ENCODE measurements around the gene KCNJ18.
"Not testable (repeated sequence)": the region's sequence is repeated elsewhere in the genome, so short reads cannot be mapped to it uniquely, and the experiment has no call there.

Gene KCNJ18

DNA sequence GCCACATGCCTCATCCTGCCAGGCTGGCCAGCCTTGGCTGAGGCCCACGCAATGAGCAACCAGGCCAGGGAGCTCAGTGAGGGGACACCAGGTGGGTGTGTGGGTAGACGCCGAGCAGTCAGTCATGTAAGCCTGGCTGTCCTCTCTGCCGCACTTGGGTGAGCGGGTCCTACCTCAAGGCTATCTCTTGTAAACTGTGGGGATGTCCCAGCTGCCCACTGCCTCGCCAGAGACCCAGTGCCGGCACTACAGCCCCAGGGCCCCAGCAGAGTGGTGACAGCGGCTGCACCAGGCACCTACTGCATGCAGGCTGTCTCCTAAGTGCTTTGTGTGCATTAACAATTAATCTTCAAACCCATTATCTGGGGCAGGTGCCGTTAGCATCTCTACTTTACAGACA is 52.3 kb downstream of the KCNJ18 start:
- H3K27me3 ChIP-seq (ENCODE audit: control insufficient read depth, low read length); H3K4me3 ChIP-seq (ENCODE audit: low read length); H4K20me1 ChIP-seq (ENCODE audit: control insufficient read depth, insufficient read depth, low read depth, low read length); H3K4me1 ChIP-seq (ENCODE audit: control insufficient read depth, low read length); H3K36me3 ChIP-seq (ENCODE audit: control insufficient read depth, low read length); H3K4me2 ChIP-seq (ENCODE audit: low read length); H3K79me2 ChIP-seq (ENCODE audit: control insufficient read depth, low read length); H3K9me3 ChIP-seq (ENCODE audit: control insufficient read depth, insufficient read depth, low read length); H3K9me2 ChIP-seq (replicated peaks; ENCODE audit: control insufficient read depth, low read length); H3F3A ChIP-seq (ENCODE audit: control insufficient read depth, insufficient read depth); H3K27ac ChIP-seq (ENCODE audit: low read depth, low read length): not testable (repeated sequence)

DNA sequence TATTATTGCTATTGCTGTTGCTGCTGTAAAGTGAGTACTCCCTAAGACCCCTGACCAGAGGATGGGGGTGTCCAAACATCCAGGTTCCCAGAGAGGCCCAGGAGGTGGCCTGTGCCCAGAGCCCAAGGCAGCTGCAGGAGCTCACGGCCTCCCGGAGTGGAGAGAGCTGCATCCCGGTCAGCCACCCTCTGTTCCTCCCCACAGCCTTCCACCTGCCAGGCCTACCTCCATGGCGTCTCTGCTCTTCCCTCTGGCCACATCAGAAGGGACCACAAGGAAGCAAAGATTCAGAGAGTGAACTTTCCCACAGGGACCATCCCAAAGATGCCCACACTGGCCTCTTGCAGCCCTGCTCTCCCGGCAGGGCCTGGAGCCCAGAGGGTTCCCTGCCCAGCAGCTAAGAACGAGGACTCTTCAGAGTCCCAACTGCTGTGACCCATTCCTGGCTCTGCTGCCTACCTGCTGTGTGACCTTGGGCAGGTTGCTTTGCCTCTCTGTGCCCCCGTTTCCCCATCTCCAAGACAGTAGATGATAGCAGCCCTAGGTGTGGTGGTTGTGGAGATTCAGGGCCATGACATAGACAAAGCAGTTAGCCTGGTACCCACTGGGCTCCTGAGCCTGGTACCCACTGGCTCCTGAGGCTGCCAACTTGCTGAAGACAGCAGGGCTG is 53.2 kb downstream of the KCNJ18 start:
- H3K9me3 ChIP-seq (ENCODE audit: control insufficient read depth, insufficient read depth, low read length); H3K79me2 ChIP-seq (ENCODE audit: control insufficient read depth, low read length); H3K9me2 ChIP-seq (replicated peaks; ENCODE audit: control insufficient read depth, low read length); H3K4me3 ChIP-seq (ENCODE audit: low read length); H3K36me3 ChIP-seq (ENCODE audit: control insufficient read depth, low read length); H3K27ac ChIP-seq (ENCODE audit: low read depth, low read length); H3K4me2 ChIP-seq (ENCODE audit: low read length); H3K27me3 ChIP-seq (ENCODE audit: control insufficient read depth, low read length); H3F3A ChIP-seq (ENCODE audit: control insufficient read depth, insufficient read depth); H4K20me1 ChIP-seq (ENCODE audit: control insufficient read depth, insufficient read depth, low read depth, low read length); H3K4me1 ChIP-seq (ENCODE audit: control insufficient read depth, low read length): not testable (repeated sequence)

DNA sequence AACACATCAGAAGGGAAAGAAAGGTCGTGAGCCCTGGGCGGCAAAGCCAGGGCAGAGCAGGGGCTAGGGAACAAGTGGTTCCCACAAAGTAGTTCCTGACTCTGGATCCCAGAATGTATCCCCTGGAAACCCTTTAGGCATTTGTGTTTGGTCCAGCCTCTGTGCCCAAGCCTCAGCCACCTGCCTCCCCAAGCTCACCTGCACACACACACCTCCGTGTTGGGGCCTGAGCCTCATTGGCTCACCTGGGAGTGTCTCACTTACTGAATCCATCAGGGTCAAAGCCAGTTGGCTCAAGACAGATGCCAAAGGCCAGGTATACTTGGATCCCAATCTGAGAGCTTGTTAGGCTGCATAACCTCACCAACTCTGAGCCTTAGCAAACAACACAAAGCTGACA is 54.1 kb downstream of the KCNJ18 start:
- H3K4me2 ChIP-seq (ENCODE audit: low read length); H3K27ac ChIP-seq (ENCODE audit: low read depth, low read length); H3K79me2 ChIP-seq (ENCODE audit: control insufficient read depth, low read length); H3K4me3 ChIP-seq (ENCODE audit: low read length); H3K9me3 ChIP-seq (ENCODE audit: control insufficient read depth, insufficient read depth, low read length); H3K9me2 ChIP-seq (replicated peaks; ENCODE audit: control insufficient read depth, low read length); H3K36me3 ChIP-seq (ENCODE audit: control insufficient read depth, low read length); H3K4me1 ChIP-seq (ENCODE audit: control insufficient read depth, low read length); H3K27me3 ChIP-seq (ENCODE audit: control insufficient read depth, low read length); H4K20me1 ChIP-seq (ENCODE audit: control insufficient read depth, insufficient read depth, low read depth, low read length); H3F3A ChIP-seq (ENCODE audit: control insufficient read depth, insufficient read depth): not testable (repeated sequence)

DNA sequence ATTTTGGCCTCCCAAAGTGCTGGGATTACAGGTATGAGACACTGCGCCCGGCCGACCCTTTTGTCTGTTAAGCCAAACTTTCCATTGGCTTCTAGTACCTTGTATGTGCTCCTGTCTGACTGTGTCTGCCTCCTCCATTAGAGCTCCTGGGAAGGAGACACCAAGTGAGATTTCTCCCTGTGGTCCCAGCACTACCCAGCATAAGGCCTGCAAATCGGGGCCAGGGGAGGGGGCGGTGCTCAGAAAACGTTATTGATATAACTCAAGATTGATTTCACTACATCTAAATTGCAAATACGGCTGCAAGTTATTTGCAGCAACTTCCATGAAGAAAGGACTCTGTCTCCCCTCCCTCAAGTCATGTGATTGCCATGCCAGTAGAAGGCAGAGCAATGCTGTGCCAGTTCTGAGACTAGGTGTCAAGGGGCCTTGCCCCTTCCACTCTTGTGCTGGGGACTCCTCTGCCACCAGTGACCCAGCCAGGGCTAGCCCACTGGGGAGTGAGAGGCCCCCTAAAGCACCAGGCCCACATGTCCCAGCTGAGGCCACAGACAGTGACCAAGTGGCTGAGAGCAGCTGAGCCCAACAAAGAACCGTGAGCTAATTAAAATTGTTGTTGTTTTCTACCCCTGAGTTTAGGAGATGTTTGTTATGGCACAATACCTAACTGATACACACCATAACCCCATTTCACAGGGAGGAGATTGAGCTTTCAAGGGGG is 55.0 kb downstream of the KCNJ18 start:
- H3K79me2 ChIP-seq (ENCODE audit: control insufficient read depth, low read length); H3K27me3 ChIP-seq (ENCODE audit: control insufficient read depth, low read length); H3K36me3 ChIP-seq (ENCODE audit: control insufficient read depth, low read length); H3K27ac ChIP-seq (ENCODE audit: low read depth, low read length); H3F3A ChIP-seq (ENCODE audit: control insufficient read depth, insufficient read depth); H3K4me2 ChIP-seq (ENCODE audit: low read length); H3K9me2 ChIP-seq (replicated peaks; ENCODE audit: control insufficient read depth, low read length); H3K4me3 ChIP-seq (ENCODE audit: low read length); H3K4me1 ChIP-seq (ENCODE audit: control insufficient read depth, low read length); H3K9me3 ChIP-seq (ENCODE audit: control insufficient read depth, insufficient read depth, low read length); H4K20me1 ChIP-seq (ENCODE audit: control insufficient read depth, insufficient read depth, low read depth, low read length): not testable (repeated sequence)

DNA sequence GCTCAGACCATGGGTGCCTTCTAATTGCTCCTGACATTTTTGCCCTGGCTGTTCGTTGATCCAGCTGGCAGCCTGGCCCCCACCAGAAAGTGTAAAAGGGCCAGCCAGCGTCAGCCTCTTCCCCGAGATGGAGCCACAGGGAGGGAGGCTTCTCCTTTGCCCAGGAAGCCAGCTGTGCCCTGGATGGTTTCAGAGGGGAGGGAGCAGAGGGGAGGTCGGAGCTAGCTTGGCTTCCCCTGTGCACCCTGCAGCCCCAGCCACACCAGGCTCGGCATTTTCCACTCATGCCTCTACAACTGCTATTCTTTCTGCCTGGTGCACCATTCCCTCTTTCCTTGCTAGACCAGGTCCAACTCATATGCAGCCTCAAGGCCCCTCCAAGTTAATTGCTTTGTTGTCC is 56.4 kb downstream of the KCNJ18 start:
- not testable (repeated sequence) for H3K36me3 ChIP-seq (ENCODE audit: control insufficient read depth, low read length); H3K4me3 ChIP-seq (ENCODE audit: low read length); H3F3A ChIP-seq (ENCODE audit: control insufficient read depth, insufficient read depth); H3K27ac ChIP-seq (ENCODE audit: low read depth, low read length); H3K9me2 ChIP-seq (replicated peaks; ENCODE audit: control insufficient read depth, low read length); H3K4me1 ChIP-seq (ENCODE audit: control insufficient read depth, low read length); H3K9me3 ChIP-seq (ENCODE audit: control insufficient read depth, insufficient read depth, low read length); H3K4me2 ChIP-seq (ENCODE audit: low read length); H4K20me1 ChIP-seq (ENCODE audit: control insufficient read depth, insufficient read depth, low read depth, low read length); H3K79me2 ChIP-seq (ENCODE audit: control insufficient read depth, low read length); H3K27me3 ChIP-seq (ENCODE audit: control insufficient read depth, low read length)

DNA sequence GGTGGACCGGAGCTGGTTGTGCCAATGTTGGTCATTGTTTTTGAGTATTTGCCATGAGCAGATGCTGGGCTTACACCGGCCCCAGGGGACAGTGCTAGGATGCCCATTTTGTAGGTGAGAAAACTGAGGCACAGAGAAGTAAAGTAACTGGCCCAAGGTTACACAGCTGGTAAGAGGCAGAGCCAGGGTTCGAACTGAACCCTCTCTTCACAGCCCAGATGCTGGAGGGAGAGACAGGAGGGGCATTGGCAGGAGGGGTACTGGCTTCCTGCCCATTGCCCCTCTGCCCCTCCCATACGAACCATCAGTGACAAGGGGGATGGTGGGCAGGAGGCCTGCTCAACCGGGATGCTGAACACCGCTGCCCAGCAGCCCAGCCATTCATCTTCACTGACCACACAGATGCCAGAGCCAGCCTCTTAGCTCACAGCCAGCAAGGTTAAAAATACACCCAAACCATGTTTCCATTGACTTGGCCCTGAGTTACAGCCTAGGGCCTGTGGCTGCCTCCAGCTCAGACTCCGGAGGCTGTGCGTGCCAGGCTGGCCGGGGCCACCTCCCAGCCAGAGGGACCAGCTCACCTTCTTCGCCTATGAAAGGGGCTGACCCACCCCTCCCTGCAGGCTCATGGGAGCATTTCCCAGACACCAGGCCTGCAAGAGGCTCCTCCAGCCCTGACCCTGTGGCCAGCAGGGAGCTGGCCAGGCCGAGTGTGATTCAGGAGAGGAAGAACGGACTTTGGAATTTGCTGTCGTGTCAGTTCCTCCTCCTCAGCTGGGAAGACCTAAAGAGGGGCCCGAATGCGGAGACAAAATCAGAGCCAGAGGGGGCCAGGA is 57.6 kb downstream of the KCNJ18 start:
- not testable (repeated sequence) for H3F3A ChIP-seq (ENCODE audit: control insufficient read depth, insufficient read depth); H3K79me2 ChIP-seq (ENCODE audit: control insufficient read depth, low read length); H3K27ac ChIP-seq (ENCODE audit: low read depth, low read length); H4K20me1 ChIP-seq (ENCODE audit: control insufficient read depth, insufficient read depth, low read depth, low read length); H3K9me2 ChIP-seq (replicated peaks; ENCODE audit: control insufficient read depth, low read length); H3K27me3 ChIP-seq (ENCODE audit: control insufficient read depth, low read length); H3K9me3 ChIP-seq (ENCODE audit: control insufficient read depth, insufficient read depth, low read length); H3K36me3 ChIP-seq (ENCODE audit: control insufficient read depth, low read length); H3K4me1 ChIP-seq (ENCODE audit: control insufficient read depth, low read length); H3K4me3 ChIP-seq (ENCODE audit: low read length); H3K4me2 ChIP-seq (ENCODE audit: low read length)

DNA sequence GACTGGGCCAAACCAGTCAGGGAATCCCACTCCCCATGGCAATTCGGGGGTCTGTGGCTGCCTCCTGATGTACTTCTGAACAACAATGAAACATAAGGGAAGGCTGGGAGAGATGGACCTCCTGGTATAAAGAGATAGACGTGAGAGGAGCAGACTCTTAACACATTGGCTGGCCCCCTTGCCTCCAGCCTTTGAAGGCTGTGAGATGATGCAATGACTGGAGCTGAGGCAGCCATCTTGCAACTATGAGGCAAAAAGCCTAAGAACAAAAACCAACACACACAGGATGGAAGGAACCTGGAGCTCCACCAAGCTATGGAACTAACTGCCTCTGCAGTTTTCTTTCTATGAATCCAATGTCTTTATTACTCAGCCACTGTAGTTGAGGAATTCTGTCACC is 58.8 kb downstream of the KCNJ18 start:
- not testable (repeated sequence) for H3K9me3 ChIP-seq (ENCODE audit: control insufficient read depth, insufficient read depth, low read length); H3K4me3 ChIP-seq (ENCODE audit: low read length); H3K4me2 ChIP-seq (ENCODE audit: low read length); H3F3A ChIP-seq (ENCODE audit: control insufficient read depth, insufficient read depth); H3K36me3 ChIP-seq (ENCODE audit: control insufficient read depth, low read length); H3K27ac ChIP-seq (ENCODE audit: low read depth, low read length); H3K27me3 ChIP-seq (ENCODE audit: control insufficient read depth, low read length); H3K4me1 ChIP-seq (ENCODE audit: control insufficient read depth, low read length); H3K79me2 ChIP-seq (ENCODE audit: control insufficient read depth, low read length); H3K9me2 ChIP-seq (replicated peaks; ENCODE audit: control insufficient read depth, low read length); H4K20me1 ChIP-seq (ENCODE audit: control insufficient read depth, insufficient read depth, low read depth, low read length)

All from DOHH2 (cell line).